Measurements from ENCODE around the gene FAM83D. TPM values are rescaled to one million over a fixed set of nuclear protein-coding genes. Genes with fewer than 3 reads are reported as not detected.

Gene FAM83D
- total and polyA plus RNA-seq, 2 of the 8 experiments (the other 6 are each of a cell fraction or from before 2014, with no cell fraction given): 60.9 to 62.6 TPM

DNA sequence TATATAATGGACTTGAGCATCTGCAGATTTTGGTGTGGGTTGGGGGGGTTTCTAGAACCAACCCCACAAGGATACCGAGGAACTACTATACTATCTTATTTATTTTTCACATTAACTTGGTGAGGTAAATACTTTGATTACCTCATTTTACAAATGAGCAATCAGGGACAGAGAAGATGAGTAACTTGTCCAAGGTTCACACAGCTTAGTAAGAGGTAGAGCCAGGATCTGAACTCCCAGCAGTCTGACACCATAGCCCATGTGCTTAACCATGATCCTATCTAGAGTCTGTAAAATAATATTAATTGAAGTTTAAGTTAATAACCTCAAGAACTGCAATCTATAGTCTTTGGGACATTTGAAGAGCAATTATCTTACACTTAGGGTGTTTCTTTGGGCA lies 64.5 kb downstream of the FAM83D start (continued):
- no peak for TF ChIP-seq POLR2AphosphoS5 (IDR thresholded peaks at IDR 0.05; ENCODE audit: low read depth, low read length)
